ENCODE measurements around the gene KRABD2.

DNA sequence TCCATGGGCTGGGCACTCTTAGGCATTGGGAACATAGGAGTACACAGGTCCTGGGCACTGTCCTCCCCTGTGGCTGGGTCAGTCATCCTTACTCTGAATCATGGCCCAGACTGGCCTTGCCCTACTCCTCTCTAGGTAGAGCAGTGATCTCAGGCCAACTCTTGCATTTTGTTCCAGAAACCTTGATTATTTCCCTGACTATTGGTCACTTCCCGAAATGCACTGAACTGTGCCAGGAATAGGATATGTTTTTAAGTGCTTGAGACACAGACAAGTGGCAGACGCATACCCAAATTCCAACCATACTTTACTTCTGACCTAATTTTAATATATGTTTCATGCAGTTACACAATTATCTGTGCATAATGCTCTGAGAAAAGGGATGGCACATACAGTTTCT lies 10.3 kb downstream of the KRABD2 start:
- TF ChIP-seq POLR2AphosphoS5 (IDR thresholded peaks at IDR 0.05; ENCODE audit: low read depth, low read length) (no peak), TAF1 (IDR thresholded peaks at IDR 0.05; ENCODE audit: low read depth, low read length) (no peak)

All from GM12891 (cell line).